Gastrocnemius medialis (tissue), 4 donors: ENCODE results near the gene NAA16.

Source experiments
- POLR2A ChIP-seq, 2 donors: fragments of 450-650 bp; IDR thresholded peaks; one replicate each; pipeline ENCODE4 v1.6.1; 2017; ENCODE audit warnings: antibody characterized with exemption in 2 of 2, mild to moderate bottlenecking in 2 of 2, moderate library complexity in 2 of 2
- TF ChIP-seq, protein P1 (sequence below), 5 experiments: fragments of 450-650 bp in 3 of 5; fragments of 200-600 bp in 2 of 5; sonication (generic) in 2 of 5; IDR thresholded peaks in 4 of 5; conservative IDR thresholded peaks in 1 of 5; 1 replicate in 4 of 5; 2 replicates in 1 of 5; pipeline ENCODE4 v1.5.1; 2016 to 2019; ENCODE audit warnings: antibody characterized with exemption in 5 of 5, mild to moderate bottlenecking in 3 of 5, moderate library complexity in 3 of 5

GRCh38 chr13:41267106-41267505, 44.0 kb upstream of the NAA16 start:
- TF ChIP-seq, protein P1, sequence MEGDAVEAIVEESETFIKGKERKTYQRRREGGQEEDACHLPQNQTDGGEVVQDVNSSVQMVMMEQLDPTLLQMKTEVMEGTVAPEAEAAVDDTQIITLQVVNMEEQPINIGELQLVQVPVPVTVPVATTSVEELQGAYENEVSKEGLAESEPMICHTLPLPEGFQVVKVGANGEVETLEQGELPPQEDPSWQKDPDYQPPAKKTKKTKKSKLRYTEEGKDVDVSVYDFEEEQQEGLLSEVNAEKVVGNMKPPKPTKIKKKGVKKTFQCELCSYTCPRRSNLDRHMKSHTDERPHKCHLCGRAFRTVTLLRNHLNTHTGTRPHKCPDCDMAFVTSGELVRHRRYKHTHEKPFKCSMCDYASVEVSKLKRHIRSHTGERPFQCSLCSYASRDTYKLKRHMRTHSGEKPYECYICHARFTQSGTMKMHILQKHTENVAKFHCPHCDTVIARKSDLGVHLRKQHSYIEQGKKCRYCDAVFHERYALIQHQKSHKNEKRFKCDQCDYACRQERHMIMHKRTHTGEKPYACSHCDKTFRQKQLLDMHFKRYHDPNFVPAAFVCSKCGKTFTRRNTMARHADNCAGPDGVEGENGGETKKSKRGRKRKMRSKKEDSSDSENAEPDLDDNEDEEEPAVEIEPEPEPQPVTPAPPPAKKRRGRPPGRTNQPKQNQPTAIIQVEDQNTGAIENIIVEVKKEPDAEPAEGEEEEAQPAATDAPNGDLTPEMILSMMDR (IDR thresholded peaks at IDR 0.05 in 4 of 5, conservative IDR thresholded peaks at IDR 0.05 in 1 of 5): no peak
- TF ChIP-seq POLR2A (IDR thresholded peaks at IDR 0.05): no peak
